ENCODE data around the gene FANCC. TPM values are rescaled to one million over a fixed set of nuclear protein-coding genes. Genes with fewer than 3 reads are reported as not detected.

Gene FANCC
- total and polyA plus RNA-seq, 2 of the 8 experiments (the other 6 are each of a cell fraction or from before 2014, with no cell fraction given), result 7.8 to 15.2 TPM

GRCh38 chr9:95088421-95089161 is 228.9 kb downstream of the FANCC start (continued):
- TF ChIP-seq, protein P1, sequence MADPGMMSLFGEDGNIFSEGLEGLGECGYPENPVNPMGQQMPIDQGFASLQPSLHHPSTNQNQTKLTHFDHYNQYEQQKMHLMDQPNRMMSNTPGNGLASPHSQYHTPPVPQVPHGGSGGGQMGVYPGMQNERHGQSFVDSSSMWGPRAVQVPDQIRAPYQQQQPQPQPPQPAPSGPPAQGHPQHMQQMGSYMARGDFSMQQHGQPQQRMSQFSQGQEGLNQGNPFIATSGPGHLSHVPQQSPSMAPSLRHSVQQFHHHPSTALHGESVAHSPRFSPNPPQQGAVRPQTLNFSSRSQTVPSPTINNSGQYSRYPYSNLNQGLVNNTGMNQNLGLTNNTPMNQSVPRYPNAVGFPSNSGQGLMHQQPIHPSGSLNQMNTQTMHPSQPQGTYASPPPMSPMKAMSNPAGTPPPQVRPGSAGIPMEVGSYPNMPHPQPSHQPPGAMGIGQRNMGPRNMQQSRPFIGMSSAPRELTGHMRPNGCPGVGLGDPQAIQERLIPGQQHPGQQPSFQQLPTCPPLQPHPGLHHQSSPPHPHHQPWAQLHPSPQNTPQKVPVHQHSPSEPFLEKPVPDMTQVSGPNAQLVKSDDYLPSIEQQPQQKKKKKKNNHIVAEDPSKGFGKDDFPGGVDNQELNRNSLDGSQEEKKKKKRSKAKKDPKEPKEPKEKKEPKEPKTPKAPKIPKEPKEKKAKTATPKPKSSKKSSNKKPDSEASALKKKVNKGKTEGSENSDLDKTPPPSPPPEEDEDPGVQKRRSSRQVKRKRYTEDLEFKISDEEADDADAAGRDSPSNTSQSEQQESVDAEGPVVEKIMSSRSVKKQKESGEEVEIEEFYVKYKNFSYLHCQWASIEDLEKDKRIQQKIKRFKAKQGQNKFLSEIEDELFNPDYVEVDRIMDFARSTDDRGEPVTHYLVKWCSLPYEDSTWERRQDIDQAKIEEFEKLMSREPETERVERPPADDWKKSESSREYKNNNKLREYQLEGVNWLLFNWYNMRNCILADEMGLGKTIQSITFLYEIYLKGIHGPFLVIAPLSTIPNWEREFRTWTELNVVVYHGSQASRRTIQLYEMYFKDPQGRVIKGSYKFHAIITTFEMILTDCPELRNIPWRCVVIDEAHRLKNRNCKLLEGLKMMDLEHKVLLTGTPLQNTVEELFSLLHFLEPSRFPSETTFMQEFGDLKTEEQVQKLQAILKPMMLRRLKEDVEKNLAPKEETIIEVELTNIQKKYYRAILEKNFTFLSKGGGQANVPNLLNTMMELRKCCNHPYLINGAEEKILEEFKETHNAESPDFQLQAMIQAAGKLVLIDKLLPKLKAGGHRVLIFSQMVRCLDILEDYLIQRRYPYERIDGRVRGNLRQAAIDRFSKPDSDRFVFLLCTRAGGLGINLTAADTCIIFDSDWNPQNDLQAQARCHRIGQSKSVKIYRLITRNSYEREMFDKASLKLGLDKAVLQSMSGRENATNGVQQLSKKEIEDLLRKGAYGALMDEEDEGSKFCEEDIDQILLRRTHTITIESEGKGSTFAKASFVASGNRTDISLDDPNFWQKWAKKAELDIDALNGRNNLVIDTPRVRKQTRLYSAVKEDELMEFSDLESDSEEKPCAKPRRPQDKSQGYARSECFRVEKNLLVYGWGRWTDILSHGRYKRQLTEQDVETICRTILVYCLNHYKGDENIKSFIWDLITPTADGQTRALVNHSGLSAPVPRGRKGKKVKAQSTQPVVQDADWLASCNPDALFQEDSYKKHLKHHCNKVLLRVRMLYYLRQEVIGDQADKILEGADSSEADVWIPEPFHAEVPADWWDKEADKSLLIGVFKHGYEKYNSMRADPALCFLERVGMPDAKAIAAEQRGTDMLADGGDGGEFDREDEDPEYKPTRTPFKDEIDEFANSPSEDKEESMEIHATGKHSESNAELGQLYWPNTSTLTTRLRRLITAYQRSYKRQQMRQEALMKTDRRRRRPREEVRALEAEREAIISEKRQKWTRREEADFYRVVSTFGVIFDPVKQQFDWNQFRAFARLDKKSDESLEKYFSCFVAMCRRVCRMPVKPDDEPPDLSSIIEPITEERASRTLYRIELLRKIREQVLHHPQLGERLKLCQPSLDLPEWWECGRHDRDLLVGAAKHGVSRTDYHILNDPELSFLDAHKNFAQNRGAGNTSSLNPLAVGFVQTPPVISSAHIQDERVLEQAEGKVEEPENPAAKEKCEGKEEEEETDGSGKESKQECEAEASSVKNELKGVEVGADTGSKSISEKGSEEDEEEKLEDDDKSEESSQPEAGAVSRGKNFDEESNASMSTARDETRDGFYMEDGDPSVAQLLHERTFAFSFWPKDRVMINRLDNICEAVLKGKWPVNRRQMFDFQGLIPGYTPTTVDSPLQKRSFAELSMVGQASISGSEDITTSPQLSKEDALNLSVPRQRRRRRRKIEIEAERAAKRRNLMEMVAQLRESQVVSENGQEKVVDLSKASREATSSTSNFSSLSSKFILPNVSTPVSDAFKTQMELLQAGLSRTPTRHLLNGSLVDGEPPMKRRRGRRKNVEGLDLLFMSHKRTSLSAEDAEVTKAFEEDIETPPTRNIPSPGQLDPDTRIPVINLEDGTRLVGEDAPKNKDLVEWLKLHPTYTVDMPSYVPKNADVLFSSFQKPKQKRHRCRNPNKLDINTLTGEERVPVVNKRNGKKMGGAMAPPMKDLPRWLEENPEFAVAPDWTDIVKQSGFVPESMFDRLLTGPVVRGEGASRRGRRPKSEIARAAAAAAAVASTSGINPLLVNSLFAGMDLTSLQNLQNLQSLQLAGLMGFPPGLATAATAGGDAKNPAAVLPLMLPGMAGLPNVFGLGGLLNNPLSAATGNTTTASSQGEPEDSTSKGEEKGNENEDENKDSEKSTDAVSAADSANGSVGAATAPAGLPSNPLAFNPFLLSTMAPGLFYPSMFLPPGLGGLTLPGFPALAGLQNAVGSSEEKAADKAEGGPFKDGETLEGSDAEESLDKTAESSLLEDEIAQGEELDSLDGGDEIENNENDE (IDR thresholded peaks at IDR 0.05; ENCODE audit: insufficient replicate concordance, low read length), result no peak
- TF ChIP-seq ATF2 (IDR thresholded peaks at IDR 0.05; ENCODE audit: low read length) (no peak), CTCF (IDR thresholded peaks at IDR 0.05; ENCODE audit: control extremely low read depth in 1 of 3, insufficient read depth in 1 of 3, low read depth in 1 of 3, low read length in 3 of 3) (no peak), SP1 (IDR thresholded peaks at IDR 0.05; ENCODE audit: low read depth, low read length) (no peak), PHF8 (conservative IDR thresholded peaks at IDR 0.05; ENCODE audit: low read depth, low read length) (no peak)
